Fibroblast of gingiva (primary cell): ENCODE results near the gene FAR2.

ENCODE experiments used
- DNase-seq: peaks from one replicate; pipeline ENCODE4 v3.0.0-alpha.2; 2011; ENCODE audit warnings: low read depth

Gene FAR2

DNA sequence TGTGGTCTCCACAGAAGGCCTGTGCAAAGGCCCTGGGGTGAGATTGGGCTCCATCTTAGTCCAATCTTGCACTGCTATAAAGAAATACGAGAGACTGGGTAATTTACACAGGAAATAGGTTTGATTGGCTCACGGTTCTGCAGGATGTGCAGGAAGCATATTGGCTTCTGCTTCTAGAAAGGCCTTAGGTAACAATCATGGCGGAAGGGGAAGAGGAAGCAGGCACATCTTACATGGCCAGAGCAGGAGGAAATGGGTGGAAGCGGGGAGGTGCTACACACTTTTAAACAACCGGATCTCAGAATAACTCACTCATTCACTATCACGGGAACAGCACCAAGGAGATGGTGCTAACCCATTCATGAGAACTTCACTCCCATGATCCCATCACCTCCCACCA, 55.4 kb downstream of the FAR2 start:
- DNase-seq: no peak

DNA sequence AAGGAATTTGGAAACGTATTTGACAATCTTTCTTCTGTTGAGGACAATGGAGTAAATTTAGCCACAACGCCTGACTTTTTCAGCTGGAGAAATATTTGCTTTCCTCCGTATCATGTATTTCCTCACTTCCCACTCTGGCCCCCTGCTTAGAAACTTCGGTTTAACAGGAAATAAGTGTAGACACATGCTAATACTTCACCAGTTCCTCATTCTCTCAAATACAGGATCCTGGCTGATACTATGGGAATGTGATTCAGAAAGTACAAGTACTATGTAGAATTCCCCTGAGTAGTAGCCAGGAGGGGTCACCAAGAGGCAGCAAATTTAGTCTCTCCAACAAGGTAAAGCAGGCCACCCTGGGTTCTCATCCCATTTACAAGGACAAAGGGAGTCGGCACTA, 58.0 kb downstream of the FAR2 start:
- DNase-seq: no peak

- DNase-seq: no peak
Measured at GRCh38 chr12:29208060-29208459, 59.0 kb downstream of the FAR2 start.

- DNase-seq: no peak
Measured at GRCh38 chr12:29208936-29209701, 60.0 kb downstream of the FAR2 start.

- DNase-seq: no peak
Measured at GRCh38 chr12:29211696-29212095, 62.6 kb downstream of the FAR2 start.

DNA sequence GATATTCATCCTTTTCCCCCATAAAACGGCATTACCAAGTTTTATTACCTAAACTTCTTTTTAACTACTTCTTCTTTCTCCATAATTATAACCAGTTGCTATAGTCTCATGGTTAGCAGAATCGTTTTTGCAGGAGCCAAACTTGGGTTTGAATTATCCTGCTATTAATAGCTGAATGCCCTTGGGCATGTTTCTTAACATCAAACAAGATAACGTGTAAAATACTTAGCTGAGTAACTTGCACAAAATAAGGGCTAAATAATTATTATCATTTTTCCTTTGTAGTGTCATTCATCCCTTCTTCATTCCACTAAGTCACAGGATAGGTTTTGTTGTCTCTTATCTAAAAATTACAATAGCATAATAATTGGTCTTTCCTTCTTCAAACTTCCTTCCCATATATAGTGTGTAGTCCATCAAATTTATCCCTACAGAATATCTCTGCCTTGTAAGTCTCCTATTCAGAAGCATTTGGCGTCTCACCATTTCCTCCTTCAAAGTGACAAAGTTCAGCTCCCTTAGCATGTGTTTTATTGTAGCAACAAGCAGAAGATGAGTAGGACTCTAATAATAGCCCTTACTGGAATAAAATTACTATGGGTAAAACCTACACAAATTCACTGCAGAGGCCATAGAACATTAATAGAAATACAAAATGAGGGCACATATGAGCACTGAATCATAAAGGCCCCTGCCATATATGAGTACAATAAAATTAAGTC, 63.8 kb downstream of the FAR2 start:
- peak; percentile 19 for DNase-seq

DNA sequence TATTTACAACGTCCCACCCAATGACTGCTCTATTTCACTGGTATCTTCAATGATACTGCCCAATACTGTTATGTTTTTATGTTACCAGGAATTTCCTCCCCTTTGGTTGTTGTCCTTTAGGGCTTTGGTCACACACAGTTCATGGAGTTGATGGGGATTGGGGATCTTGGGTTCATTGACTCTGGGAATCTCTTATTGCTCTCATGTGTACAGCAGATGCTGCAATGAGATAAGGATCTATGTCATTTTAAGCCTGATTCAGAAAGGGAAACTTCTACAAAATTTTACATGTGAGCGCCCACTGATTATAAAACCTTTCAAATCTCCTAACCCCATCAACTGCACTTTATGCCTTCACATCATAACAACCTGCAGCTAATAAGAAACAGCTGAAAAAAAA, 67.2 kb downstream of the FAR2 start:
- no peak for DNase-seq

- DNase-seq: peak; percentile 82
Measured at GRCh38 chr12:29216797-29217575, 67.9 kb downstream of the FAR2 start.

DNA sequence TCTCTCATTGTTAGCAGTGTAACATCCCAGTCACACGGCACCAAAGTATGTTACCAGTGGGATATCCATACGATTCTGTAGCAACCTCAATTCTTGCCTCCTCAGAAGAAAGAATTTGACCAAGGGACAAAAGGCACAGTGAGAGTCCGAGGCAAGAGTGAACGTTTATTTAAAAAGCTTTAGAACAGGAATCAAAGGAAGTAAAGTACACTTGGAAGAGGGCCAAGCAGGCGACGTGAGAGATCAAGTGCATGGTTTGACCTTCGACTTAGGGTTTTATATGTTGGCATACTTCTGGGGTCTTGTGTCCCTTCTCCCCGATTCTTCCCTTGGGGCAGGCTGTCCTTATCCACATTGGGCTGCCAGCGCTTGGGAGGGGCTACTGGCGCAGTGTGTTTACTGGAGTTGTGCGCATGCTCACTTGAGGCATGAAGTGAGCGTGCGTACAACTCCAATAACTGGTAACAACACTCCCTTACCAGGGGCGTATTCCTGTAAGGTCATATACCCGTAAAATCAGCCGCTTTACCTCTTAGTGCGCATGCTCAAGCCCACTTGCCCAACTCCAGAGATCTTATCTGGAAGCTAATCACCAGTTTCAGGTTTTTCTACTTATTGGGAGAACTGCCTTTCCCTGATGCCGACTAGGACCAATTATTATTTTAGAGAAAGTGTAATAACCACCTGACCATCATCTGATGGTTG, 71.7 kb downstream of the FAR2 start:
- no peak for DNase-seq

DNA sequence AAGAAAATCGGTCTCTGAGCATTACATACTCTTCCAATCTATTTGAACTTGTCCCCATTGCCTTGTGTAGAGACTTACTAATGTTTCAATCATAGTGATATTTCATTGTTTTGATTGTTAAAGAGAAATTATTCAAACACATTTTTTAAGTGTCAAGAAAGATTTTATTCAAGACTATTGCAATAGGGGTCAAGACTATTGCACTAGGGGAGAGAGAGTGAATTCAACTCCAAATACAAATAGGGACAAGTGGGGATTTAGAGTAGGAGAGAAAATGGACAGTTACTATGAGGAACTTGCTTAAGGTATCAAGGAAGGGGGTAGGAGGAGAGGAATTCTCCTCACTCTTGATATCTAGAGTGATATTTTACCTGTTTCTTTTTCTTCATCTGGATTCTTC, 73.1 kb downstream of the FAR2 start:
- DNase-seq: no peak

- peak; percentile 4 for DNase-seq
Measured at GRCh38 chr12:29223426-29223825, 74.3 kb downstream of the FAR2 start.

DNA sequence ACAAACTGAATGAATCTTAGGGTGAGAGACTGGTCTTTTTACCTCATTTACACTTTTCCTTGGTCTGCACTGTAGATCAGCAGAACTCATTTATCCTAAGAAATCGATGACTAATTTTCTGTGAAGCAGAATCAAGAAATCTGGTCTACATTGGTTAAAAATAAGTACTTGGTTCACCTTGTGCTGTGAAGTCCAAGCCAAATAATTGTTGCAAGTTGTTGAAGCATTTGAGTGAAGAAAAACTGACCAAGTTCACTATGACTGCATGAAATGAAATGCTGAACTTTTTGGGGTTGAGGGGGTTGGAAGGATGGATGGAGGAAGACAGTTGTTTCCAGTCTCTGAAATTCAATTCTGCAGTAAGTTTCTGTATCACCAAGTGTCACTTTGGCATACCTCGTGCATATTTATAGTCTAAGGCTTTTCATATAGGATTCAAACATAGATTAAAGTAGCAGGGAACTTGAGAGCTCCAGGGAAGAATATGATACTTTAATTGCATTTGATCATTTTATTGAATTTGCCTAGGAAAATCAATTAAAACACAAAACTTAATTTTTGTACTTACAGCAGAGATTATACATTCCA, 75.0 kb downstream of the FAR2 start:
- no peak for DNase-seq

GRCh38 chr12:29224572-29224971, 75.5 kb downstream of the FAR2 start:
- DNase-seq: no peak

DNA sequence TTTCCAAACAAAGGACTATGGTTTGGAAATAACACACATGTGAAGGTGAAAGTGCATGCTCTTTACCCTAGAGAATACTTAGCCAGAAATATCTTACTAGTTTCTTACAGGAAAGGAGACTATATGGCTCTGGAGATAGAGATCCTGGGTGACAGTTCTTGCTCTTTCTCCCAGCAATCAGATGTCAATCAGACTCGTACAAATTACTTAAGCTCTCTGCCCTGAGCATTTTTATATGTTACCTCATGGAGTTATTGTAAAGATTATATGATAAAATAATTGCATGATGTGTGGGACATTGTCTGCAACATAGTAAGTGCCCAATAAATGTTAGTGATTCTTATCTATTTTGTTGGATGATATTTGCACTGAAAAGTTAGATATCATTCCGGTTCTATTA, 76.8 kb downstream of the FAR2 start:
- DNase-seq: no peak

DNA sequence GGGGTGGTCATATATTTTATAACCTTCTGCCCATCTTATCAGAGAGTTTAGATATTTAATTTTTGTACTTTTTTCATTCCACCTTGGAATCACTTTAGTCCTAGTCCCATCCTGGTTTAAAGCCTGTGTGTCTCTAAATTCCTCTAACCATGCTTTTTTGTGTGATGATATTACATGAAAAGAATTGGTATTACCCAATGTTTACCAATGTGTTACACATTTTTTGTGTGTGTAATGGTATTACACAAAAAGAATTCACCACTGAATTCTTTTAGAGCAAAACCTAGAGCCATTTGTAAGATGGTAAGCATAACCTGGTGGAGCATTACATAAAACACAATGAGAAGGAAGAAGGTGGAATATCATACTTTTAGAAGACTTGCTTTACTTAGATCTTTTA, 77.5 kb downstream of the FAR2 start:
- peak; percentile 46 for DNase-seq

GRCh38 chr12:29228474-29229157, 79.5 kb downstream of the FAR2 start:
- no peak for DNase-seq

DNA sequence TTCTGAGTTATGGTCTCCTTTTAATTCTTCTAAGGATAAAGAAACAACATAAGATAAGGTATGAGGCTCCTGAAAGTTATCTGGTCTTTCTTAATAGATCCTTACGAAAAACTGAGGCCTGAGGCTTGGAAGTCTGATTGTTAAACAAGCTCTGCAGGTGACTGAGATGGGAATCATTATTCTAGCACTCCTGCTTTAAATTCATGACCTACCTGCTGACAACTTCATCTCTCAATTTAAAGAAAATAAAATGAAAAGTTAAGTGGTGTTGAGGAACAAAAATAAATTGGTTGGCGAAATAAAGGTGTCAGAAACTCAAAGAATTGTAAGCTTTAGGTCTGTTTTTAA, 80.1 kb downstream of the FAR2 start:
- no peak for DNase-seq

DNA sequence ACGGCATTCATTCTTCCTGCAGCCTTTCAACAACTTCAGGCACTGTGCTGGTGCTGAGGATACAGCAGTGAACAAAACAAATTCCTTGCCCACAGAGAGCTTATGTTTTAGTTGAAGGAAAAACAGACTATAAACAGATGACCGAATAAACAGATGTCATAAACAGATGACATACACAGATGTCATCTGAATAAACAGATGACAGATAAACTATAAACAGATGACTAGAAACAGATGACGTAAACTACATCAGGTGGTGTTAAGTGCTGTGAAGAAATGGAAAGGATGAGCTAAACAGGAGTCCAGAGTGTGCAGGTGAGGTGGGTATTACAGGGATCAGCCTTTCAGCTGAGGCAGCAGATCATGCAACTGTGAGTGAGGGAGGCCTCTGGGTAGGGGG, 80.9 kb downstream of the FAR2 start:
- no peak for DNase-seq

DNA sequence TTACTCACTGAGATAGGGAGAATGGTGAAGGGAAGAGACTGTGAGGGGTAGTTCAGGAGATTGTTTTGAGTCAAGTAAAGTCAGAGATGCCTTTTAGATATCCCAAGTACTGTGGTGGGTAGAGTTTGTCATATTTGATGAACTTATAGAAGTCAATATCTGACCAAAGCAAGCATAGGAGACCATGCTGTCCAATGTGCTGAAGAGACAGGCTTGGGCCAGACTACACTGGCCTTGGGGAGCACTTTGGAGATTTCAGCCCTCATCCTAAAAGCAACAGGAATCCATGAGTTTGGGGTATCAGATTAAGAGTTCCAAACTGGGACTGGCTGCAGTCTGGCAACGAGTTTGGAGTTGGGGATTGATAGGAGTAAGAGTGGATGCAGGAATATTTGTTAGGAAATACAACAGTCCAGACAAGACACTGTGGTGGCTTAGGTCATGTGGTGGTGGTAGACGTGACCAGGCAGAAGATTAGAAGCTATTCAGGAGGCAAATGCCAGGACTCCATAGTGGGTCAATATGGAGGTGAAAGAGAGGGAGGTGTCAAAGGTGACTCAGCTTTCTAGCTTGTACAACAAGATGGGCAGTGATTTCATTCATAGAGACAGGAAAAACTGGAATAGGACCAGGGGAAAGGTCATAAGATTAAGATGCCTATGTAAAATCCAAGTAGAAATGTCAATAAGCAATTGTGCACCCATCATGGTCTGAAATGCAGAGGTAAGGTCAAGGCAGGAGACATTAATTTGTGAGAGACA, 81.9 kb downstream of the FAR2 start:
- no peak for DNase-seq

- no peak for DNase-seq
Measured at GRCh38 chr12:29232086-29232485, 83.0 kb downstream of the FAR2 start.

DNA sequence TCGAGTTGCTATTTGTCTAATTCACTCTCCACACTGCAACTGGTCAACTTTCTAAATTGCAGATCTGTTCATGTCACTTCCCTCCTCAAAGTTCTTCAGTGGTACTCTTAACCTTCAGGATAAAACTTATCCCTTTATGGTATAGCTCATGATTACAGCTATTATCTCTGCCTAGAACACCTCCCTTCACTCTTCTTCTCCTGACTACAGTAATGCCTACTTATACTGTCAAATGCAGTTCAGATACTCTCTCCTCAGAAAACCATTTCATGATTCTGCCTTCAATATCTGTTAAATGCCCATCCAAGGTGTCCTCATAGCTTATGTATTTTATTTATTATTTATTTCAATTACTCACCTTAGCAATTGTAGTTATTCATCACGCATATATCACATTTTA, 85.5 kb downstream of the FAR2 start:
- no peak for DNase-seq
